Hepatocyte (in vitro differentiated cells): ENCODE data around the gene POP5. TPM values are rescaled to one million over a fixed set of nuclear protein-coding genes. Genes with fewer than 3 reads are reported as not detected.
A peak's percentile ranks its signal among the peaks of the same experiment; 100 is the strongest.

Source experiments
- DNase-seq: peaks from one replicate; pipeline ENCODE4 v3.0.0-alpha.2; 2016; ENCODE audit warnings: low spot score
- H2AFZ ChIP-seq: fragments of 200-600 bp; sonication (generic); 2 replicates; pipeline ENCODE4 v1.6.0; 2016; ENCODE audit warnings: antibody characterized with exemption, mild to moderate bottlenecking
- H3K27ac ChIP-seq: fragments of 200-600 bp; sonication (generic); 2 replicates; pipeline ENCODE4 v1.5.1; 2016; ENCODE audit warnings: mild to moderate bottlenecking
- H3K27me3 ChIP-seq: fragments of 200-600 bp; sonication (generic); 2 replicates; pipeline ENCODE4 v1.6.1; 2016
- H3K36me3 ChIP-seq: fragments of 200-600 bp; sonication (generic); replicated peaks from 2 replicates; pipeline ENCODE4 v1.5.1; 2016; ENCODE audit warnings: low read depth; ENCODE audit not compliant: insufficient read depth
- H3K4me1 ChIP-seq: fragments of 200-600 bp; sonication (generic); 2 replicates; pipeline ENCODE4 v1.5.1; 2016; ENCODE audit warnings: mild to moderate bottlenecking, moderate library complexity; ENCODE audit not compliant: insufficient read depth
- H3K4me2 ChIP-seq: fragments of 200-600 bp; sonication (generic); 2 replicates; pipeline ENCODE4 v1.6.0; 2016
- H3K4me3 ChIP-seq: fragments of 200-600 bp; sonication (generic); 2 replicates; pipeline ENCODE4 v1.5.1; 2016; ENCODE audit warnings: mild to moderate bottlenecking
- H3K79me2 ChIP-seq: fragments of 200-600 bp; sonication (generic); 2 replicates; pipeline ENCODE4 v1.6.0; 2017; ENCODE audit warnings: mild to moderate bottlenecking
- H3K9me2 ChIP-seq: fragments of 200-600 bp; sonication (generic); replicated peaks from 2 replicates; pipeline ENCODE4 v1.6.0; 2017; ENCODE audit warnings: mild to moderate bottlenecking; ENCODE audit not compliant: insufficient read depth
- H3K9me3 ChIP-seq: fragments of 200-600 bp; sonication (generic); 2 replicates; pipeline ENCODE4 v1.5.1; 2016; ENCODE audit warnings: low read depth, mild to moderate bottlenecking
- H4K20me1 ChIP-seq: fragments of 200-600 bp; sonication (generic); 2 replicates; pipeline ENCODE4 v1.6.0; 2016; ENCODE audit warnings: mild to moderate bottlenecking; ENCODE audit not compliant: insufficient read depth, poor library complexity, severe bottlenecking
- EZH2 ChIP-seq: fragments of 200-600 bp; sonication (generic); IDR thresholded peaks from 2 replicates; pipeline ENCODE4 v1.6.1; 2016; ENCODE audit warnings: antibody characterized with exemption, mild to moderate bottlenecking, borderline replicate concordance
- EZH2phosphoT487 ChIP-seq: fragments of 200-600 bp; sonication (generic); IDR thresholded peaks from one replicate; pipeline ENCODE4 v1.6.1; 2018; ENCODE audit warnings: antibody characterized with exemption, mild to moderate bottlenecking, low read depth, moderate library complexity; ENCODE audit not compliant: unreplicated experiment, severe bottlenecking
- WGBS: methylation state at CpG from one replicate; pipeline ENCODE4 v1.1.6; 2016; ENCODE audit warnings: low lambda C conversion rate; ENCODE audit errors: missing lambda C conversion rate; 5-methylcytosine and 5-hydroxymethylcytosine counted together
- polyA plus RNA-seq: library from polyadenylated mRNA; unstranded; fragments of >200 nt; fragmentation: Nextera tagmentation; extraction: Ambion mirVana; gene quantifications from 2 replicates; pipeline ENCODE4 v1.2.1, GENCODE V29; 2016
- total RNA-seq: library from RNA; depleted of rRNA; stranded (reverse); fragments of >200 nt; gene quantifications from 2 replicates; pipeline ENCODE4 v1.2.3, GENCODE V29; 2014
- TF ChIP-seq, protein P1 (sequence below): fragments of 200-600 bp; sonication (generic); IDR thresholded peaks from 2 replicates; pipeline ENCODE4 v1.5.1; 2016; ENCODE audit warnings: antibody characterized with exemption, mild to moderate bottlenecking; ENCODE audit not compliant: poor library complexity

POP5 gene
- total and polyA plus RNA-seq, 2 experiments from 2014 or later, result 29.3 to 51.1 TPM

DNA sequence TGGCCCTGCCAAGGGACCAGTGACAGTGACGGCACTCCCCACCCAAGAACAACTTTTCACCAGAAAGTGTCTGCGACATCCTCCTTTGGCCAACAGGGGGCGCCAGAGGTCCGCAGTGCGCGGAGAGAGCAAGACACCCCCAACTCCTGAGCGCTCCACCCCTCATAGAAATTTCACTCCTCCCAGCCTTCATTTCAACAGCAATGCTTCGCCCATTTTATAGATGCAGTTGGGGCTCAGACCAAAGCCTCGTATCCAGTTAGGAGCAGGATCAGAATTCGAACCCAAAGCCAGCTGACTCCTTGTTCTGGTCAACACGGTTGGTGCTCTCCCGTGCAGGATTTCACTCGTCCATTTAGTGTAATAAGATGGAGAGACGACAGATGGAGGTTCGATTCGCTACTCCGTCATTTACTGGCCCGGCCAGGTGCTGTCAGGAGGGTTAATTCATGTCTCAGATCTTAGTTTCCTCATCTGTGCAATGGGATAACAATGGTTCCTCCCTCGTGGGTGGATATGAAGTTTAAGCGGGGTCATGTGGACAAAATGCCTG is 2.4 kb upstream of the POP5 start:
- H3K4me3 ChIP-seq, result no peak overlapping the region
- no peak overlapping the region for H2AFZ ChIP-seq
- H3K9me3 ChIP-seq, result no peaks in the 10 kb centered on the region
- H3K27me3 ChIP-seq, result peaks cover 6% of the 10 kb centered on the region
- peaks cover 4% of the 10 kb centered on the region for H3K4me1 ChIP-seq
- no peaks in the 10 kb centered on the region for H3K9me2 ChIP-seq
- peak; percentile 80 for DNase-seq
- TF ChIP-seq, protein P1, sequence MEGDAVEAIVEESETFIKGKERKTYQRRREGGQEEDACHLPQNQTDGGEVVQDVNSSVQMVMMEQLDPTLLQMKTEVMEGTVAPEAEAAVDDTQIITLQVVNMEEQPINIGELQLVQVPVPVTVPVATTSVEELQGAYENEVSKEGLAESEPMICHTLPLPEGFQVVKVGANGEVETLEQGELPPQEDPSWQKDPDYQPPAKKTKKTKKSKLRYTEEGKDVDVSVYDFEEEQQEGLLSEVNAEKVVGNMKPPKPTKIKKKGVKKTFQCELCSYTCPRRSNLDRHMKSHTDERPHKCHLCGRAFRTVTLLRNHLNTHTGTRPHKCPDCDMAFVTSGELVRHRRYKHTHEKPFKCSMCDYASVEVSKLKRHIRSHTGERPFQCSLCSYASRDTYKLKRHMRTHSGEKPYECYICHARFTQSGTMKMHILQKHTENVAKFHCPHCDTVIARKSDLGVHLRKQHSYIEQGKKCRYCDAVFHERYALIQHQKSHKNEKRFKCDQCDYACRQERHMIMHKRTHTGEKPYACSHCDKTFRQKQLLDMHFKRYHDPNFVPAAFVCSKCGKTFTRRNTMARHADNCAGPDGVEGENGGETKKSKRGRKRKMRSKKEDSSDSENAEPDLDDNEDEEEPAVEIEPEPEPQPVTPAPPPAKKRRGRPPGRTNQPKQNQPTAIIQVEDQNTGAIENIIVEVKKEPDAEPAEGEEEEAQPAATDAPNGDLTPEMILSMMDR, result peak; percentile 82
- TF ChIP-seq EZH2, result no peak
- 32% methylated on average over 20 of the region's 20 CpGs for WGBS
- no peaks in the 10 kb centered on the region for H3K36me3 ChIP-seq
- H4K20me1 ChIP-seq, result no peaks in the 10 kb centered on the region
- H3K27ac ChIP-seq, result no peak overlapping the region
- peaks cover 3% of the 10 kb centered on the region for H3K79me2 ChIP-seq
- H3K4me2 ChIP-seq, result peak overlapping the region; percentile 94

GRCh38 chr12:120581998-120582397 is 796 bp upstream of the POP5 start:
- H3K9me3 ChIP-seq, result no peaks in the 10 kb centered on the region
- no peak overlapping the region for H3K27ac ChIP-seq
- DNase-seq, result no peak
- no peaks in the 10 kb centered on the region for H3K9me2 ChIP-seq
- H2AFZ ChIP-seq, result peak overlapping the region; percentile 82
- no peaks in the 10 kb centered on the region for H3K36me3 ChIP-seq
- peaks cover 3% of the 10 kb centered on the region for H3K79me2 ChIP-seq
- no peak for TF ChIP-seq EZH2
- TF ChIP-seq, protein P1, result no peak
- no peak for TF ChIP-seq EZH2phosphoT487
- H3K4me1 ChIP-seq, result peaks cover 4% of the 10 kb centered on the region
- H3K4me2 ChIP-seq, result peak overlapping the region; percentile 81
- H4K20me1 ChIP-seq, result no peaks in the 10 kb centered on the region
- WGBS, result 63% methylated on average over 9 of the region's 9 CpGs
- H3K27me3 ChIP-seq, result peaks cover 6% of the 10 kb centered on the region
- H3K4me3 ChIP-seq, result peak overlapping the region; percentile 24

DNA sequence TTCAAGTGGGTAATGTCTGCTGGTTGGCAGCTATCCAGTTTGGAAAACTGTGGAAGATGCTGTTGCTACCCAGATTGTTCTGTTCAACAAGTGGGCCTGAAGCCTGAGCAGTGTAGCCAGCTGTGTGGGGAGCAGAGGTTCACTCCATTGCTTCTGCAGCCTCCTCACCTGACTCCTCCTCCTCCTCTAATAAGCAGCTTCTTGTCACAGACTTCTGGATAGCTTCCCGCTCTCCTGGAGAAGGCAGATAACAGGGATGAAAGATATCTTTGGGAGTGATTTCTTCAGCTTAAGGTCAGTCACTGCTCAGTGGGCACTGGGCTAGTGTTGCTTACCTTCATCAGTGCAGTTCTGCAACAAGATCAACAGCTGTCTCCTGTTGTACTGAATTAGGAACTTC is 2.0 kb downstream of the POP5 start:
- TF ChIP-seq, protein P1, result no peak
- TF ChIP-seq EZH2 (no peak), EZH2phosphoT487 (no peak)
- 71% methylated on average over 1 of the region's 1 CpG for WGBS
- DNase-seq, result no peak
- Histone ChIP-seq H2AFZ (no peak overlapping the region), H3K27me3 (peaks cover 6% of the 10 kb centered on the region), H4K20me1 (no peaks in the 10 kb centered on the region), H3K9me3 (no peaks in the 10 kb centered on the region), H3K4me1 (peaks cover 4% of the 10 kb centered on the region), H3K4me2 (no peak overlapping the region), H3K9me2 (no peaks in the 10 kb centered on the region), H3K27ac (no peak overlapping the region), H3K79me2 (peaks cover 11% of the 10 kb centered on the region), H3K4me3 (no peak overlapping the region), H3K36me3 (no peaks in the 10 kb centered on the region)

DNA sequence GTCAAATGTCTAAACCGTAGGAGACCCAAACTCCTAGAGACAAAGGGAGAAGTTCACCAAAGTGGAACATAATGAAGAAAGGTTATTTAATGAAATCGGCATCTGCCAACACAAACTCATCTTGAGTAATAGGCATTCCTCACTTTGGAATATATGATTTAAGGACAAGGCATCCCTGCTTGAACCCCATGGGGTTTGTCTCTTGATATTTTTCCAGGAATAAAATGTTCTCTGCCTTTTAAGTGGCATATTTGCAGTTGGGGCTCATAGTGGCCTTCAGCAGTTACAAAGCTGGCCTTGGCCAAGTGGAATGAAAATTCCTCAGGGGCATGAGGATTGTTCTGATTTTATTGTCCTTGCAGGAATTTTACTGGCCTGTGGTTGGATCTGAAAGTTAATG is 7.1 kb downstream of the POP5 start:
- Histone ChIP-seq H3K4me2 (no peak overlapping the region), H3K4me3 (no peak overlapping the region), H2AFZ (no peak overlapping the region), H3K27me3 (no peaks in the 10 kb centered on the region), H3K79me2 (peaks cover 13% of the 10 kb centered on the region), H3K27ac (no peak overlapping the region), H4K20me1 (peaks cover 2% of the 10 kb centered on the region), H3K4me1 (no peaks in the 10 kb centered on the region), H3K36me3 (no peaks in the 10 kb centered on the region), H3K9me3 (no peaks in the 10 kb centered on the region), H3K9me2 (no peaks in the 10 kb centered on the region)
- TF ChIP-seq, protein P1, result no peak
- TF ChIP-seq EZH2 (no peak), EZH2phosphoT487 (no peak)
- WGBS, result 97% methylated on average over 2 of the region's 2 CpGs
- DNase-seq, result no peak
